Fibroblast of the conjunctiva (primary cell): ENCODE data around the gene NDFIP2.
"Not testable (repeated sequence)": the region's sequence is repeated elsewhere in the genome, so short reads cannot be mapped to it uniquely, and the experiment has no call there.

Source experiments
- DNase-seq: peaks from one replicate; pipeline ENCODE4 v3.0.0-alpha.2; 2010; ENCODE audit warnings: low read depth

Gene NDFIP2

DNA sequence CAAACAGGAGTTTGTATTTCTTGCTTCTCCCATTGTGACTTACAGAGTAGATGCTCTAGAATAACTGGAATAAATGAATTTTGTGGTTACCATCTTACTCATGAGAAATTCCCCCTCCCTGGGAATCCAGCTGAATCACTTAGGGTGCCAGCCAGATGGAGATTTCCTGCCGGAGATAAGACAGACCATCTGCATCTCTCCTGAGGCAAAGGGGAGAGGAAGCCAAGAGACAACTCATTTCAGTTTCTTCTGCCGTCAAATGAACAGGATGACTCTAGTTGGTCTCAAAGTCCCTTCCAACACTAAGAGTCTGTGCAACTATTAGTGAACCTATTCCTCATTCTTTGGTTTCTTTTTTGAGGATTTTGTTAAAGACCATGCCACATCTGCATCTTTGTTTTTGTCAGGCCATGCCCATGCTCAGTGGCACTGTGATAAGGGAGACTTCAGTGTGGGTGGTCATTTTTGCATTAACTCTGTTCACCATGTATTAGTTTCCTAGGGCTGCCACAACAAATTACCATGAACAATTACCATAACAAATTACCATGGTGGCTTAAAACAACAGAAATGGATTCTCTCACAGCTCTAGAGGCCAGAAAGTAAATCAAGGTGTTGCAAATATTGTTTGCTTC lies 112.8 kb downstream of the NDFIP2 start:
- DNase-seq, result no peak

DNA sequence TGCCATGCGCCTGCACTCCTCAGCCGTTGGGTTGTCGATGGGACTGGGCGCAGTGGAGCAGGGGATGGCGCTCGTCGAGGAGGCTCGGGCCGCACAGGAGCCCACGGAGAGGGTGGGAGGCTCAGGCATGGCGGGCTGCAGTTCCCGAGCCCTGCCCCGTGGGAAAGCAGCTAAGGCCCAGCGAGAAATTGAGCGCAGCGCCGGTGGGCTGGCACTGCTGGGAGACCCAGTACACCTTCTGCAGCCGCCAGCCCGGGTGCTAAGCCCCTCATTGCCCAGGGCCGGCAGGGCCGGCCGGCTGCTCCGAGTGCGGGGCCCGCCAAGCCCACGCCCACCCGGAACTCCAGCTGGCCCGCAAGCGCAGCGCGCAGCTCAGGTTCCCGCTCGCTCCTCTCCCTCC lies 119.2 kb downstream of the NDFIP2 start:
- not testable (repeated sequence) for DNase-seq

DNA sequence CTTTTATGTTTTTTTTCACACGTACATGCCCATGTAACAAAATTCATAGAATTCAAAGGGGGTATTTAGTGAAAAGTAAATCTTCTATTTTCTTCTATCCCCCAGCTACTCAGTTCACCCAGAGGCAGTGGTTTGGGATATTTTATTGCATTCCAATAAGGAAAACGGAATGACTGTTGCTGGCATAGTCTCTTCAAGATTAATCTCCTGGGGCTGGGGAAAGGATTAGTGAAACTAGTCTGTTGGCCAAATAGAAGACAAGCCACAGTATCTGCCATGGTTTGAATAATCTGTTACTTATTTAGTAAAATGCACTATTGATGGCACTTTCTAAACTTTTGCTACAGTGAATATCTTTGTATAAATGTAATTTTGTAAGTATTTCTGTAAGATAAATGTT lies 122.0 kb downstream of the NDFIP2 start:
- DNase-seq, result no peak

DNA sequence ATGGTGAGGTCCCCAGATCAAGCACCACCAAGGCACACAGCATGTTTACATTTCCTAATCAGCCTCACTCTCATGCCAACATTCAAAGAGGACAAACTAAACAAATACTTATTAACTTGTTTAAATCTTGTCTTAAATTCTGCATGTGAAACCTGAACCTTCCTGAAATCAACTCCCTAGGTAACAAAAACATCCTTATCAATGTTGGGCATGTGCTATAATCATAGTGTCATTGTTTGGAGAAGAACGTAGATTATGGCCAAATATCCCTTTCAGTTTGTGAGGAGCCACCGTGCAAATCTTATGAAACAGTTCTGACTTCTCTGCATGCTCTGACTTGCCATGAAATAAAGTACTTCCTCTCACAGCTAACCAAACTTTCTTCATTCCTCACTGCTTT lies 123.8 kb downstream of the NDFIP2 start:
- DNase-seq, result no peak
